ENCODE results near the gene CDC73.

CDC73 gene

GRCh38 chr1:193110864-193111263, 11.0 kb upstream of the CDC73 start:
- ATAC-seq, result no peak

GRCh38 chr1:193111641-193112090, 10.2 kb upstream of the CDC73 start:
- TF ChIP-seq ISL1 (CRISPR knock-in tag; IDR thresholded peaks at IDR 0.05) (no peak), PATZ1 (CRISPR knock-in tag; IDR thresholded peaks at IDR 0.05; ENCODE audit: borderline replicate concordance) (no peak), TCF4 (CRISPR knock-in tag; IDR thresholded peaks at IDR 0.05; ENCODE audit: borderline replicate concordance) (no peak)
- peak; percentile 83 for ATAC-seq

More at GRCh38 chr1:193110864-193111263, 11.0 kb upstream of the CDC73 start:
- no peak for TF ChIP-seq ZNF8 (CRISPR knock-in tag; IDR thresholded peaks at IDR 0.05)
- TF ChIP-seq ISL1 (CRISPR knock-in tag; IDR thresholded peaks at IDR 0.05), result no peak
- no peak for TF ChIP-seq ARNTL (CRISPR knock-in tag; IDR thresholded peaks at IDR 0.05; ENCODE audit: borderline replicate concordance, low read depth)
- no peak for TF ChIP-seq CSRNP3 (CRISPR knock-in tag; IDR thresholded peaks at IDR 0.05)
- TF ChIP-seq ZC3H10 (CRISPR knock-in tag; IDR thresholded peaks at IDR 0.05), result no peak
- TF ChIP-seq SNAI2 (CRISPR knock-in tag; IDR thresholded peaks at IDR 0.05), result no peak
- no peak for TF ChIP-seq OSR1 (CRISPR knock-in tag; IDR thresholded peaks at IDR 0.05)
- TF ChIP-seq ESRRG (CRISPR knock-in tag; IDR thresholded peaks at IDR 0.05), result no peak
- TF ChIP-seq CREB5 (CRISPR knock-in tag; IDR thresholded peaks at IDR 0.05; ENCODE audit: low read depth), result no peak
- TF ChIP-seq TSHZ2 (CRISPR knock-in tag; IDR thresholded peaks at IDR 0.05), result no peak
- no peak for TF ChIP-seq CSDC2 (CRISPR knock-in tag; IDR thresholded peaks at IDR 0.05)
- TF ChIP-seq PATZ1 (CRISPR knock-in tag; IDR thresholded peaks at IDR 0.05; ENCODE audit: borderline replicate concordance), result no peak
- no peak for TF ChIP-seq TOX (CRISPR knock-in tag; IDR thresholded peaks at IDR 0.05; ENCODE audit: borderline replicate concordance)
- no peak for TF ChIP-seq GLIS3 (CRISPR knock-in tag; IDR thresholded peaks at IDR 0.05)
- TF ChIP-seq TCF4 (CRISPR knock-in tag; IDR thresholded peaks at IDR 0.05; ENCODE audit: borderline replicate concordance), result no peak
- no peak for TF ChIP-seq ZFP30 (CRISPR knock-in tag; IDR thresholded peaks at IDR 0.05)
- no peak for TF ChIP-seq RARB (CRISPR knock-in tag; IDR thresholded peaks at IDR 0.05)
- no peak for TF ChIP-seq PPARA (CRISPR knock-in tag; IDR thresholded peaks at IDR 0.05; ENCODE audit: borderline replicate concordance)
- TF ChIP-seq BACH2 (CRISPR knock-in tag; IDR thresholded peaks at IDR 0.05; ENCODE audit: borderline replicate concordance), result no peak
- no peak for TF ChIP-seq ZFP3 (CRISPR knock-in tag; IDR thresholded peaks at IDR 0.05)

GRCh38 chr1:193113258-193113991, 8.4 kb upstream of the CDC73 start:
- ATAC-seq, result no peak
- TF ChIP-seq CREB5 (CRISPR knock-in tag; IDR thresholded peaks at IDR 0.05; ENCODE audit: low read depth) (no peak), CSDC2 (CRISPR knock-in tag; IDR thresholded peaks at IDR 0.05) (no peak), RARB (CRISPR knock-in tag; IDR thresholded peaks at IDR 0.05) (no peak), GLIS3 (CRISPR knock-in tag; IDR thresholded peaks at IDR 0.05) (no peak), ESRRG (CRISPR knock-in tag; IDR thresholded peaks at IDR 0.05) (no peak), ARNTL (CRISPR knock-in tag; IDR thresholded peaks at IDR 0.05; ENCODE audit: borderline replicate concordance, low read depth) (no peak), PPARA (CRISPR knock-in tag; IDR thresholded peaks at IDR 0.05; ENCODE audit: borderline replicate concordance) (no peak), ZFP30 (CRISPR knock-in tag; IDR thresholded peaks at IDR 0.05) (no peak), POU6F1 (CRISPR knock-in tag; IDR thresholded peaks at IDR 0.05; ENCODE audit: borderline replicate concordance, low read depth) (no peak), PATZ1 (CRISPR knock-in tag; IDR thresholded peaks at IDR 0.05; ENCODE audit: borderline replicate concordance) (no peak), OSR1 (CRISPR knock-in tag; IDR thresholded peaks at IDR 0.05) (no peak), TCF4 (CRISPR knock-in tag; IDR thresholded peaks at IDR 0.05; ENCODE audit: borderline replicate concordance) (no peak)

Data from SK-N-SH treated with all-trans-retinoic acid at 6 μM for 48 hours (cell line).